Measurements from ENCODE around the gene TROAP.
"Not testable (repeated sequence)": the region's sequence is repeated elsewhere in the genome, so short reads cannot be mapped to it uniquely, and the experiment has no call there.

TROAP gene

GRCh38 chr12:49322708-49323523, at the start of gene TROAP:
TSS of gene TROAP (plus strand) at chr12:49323255. CDS start at chr12:49323609, 354 bp downstream.
- peak; percentile 99 for DNase-seq

- DNase-seq = no peak
Measured at GRCh38 chr12:49273726-49274395, 49.2 kb upstream of the TROAP start.

- DNase-seq = no peak
Measured at GRCh38 chr12:49274396-49275069, 48.5 kb upstream of the TROAP start.

GRCh38 chr12:49276304-49277290, 46.5 kb upstream of the TROAP start:
- DNase-seq = no peak

GRCh38 chr12:49277466-49277865, 45.6 kb upstream of the TROAP start:
- no peak for DNase-seq

- peak; percentile 54 for DNase-seq
Measured at GRCh38 chr12:49279706-49280159, 43.3 kb upstream of the TROAP start.

- not testable (repeated sequence) for DNase-seq
Measured at GRCh38 chr12:49280545-49280944, 42.5 kb upstream of the TROAP start.

DNA sequence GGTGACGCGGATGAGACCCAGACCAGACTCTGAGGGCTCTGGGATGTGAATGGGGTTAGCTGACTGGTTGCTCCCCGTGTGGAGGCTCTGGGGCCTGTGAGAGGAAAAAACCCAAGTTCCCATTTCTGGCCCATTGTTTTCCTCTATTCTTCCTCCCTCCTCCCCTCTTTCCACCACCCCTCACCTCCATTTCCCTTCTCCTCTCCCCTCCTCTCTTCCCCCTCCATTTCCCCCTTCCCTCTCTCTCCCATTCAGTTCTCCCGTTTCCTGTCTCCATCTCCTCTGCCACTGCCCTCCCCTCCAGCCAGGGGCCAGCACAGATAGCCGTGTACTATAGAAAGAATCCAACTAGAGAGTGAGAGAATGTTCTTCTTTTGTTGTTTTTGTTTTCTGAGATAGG, 40.8 kb upstream of the TROAP start:
- DNase-seq = no peak

- DNase-seq = not testable (repeated sequence)
Measured at GRCh38 chr12:49282740-49283375, 40.2 kb upstream of the TROAP start.

DNA sequence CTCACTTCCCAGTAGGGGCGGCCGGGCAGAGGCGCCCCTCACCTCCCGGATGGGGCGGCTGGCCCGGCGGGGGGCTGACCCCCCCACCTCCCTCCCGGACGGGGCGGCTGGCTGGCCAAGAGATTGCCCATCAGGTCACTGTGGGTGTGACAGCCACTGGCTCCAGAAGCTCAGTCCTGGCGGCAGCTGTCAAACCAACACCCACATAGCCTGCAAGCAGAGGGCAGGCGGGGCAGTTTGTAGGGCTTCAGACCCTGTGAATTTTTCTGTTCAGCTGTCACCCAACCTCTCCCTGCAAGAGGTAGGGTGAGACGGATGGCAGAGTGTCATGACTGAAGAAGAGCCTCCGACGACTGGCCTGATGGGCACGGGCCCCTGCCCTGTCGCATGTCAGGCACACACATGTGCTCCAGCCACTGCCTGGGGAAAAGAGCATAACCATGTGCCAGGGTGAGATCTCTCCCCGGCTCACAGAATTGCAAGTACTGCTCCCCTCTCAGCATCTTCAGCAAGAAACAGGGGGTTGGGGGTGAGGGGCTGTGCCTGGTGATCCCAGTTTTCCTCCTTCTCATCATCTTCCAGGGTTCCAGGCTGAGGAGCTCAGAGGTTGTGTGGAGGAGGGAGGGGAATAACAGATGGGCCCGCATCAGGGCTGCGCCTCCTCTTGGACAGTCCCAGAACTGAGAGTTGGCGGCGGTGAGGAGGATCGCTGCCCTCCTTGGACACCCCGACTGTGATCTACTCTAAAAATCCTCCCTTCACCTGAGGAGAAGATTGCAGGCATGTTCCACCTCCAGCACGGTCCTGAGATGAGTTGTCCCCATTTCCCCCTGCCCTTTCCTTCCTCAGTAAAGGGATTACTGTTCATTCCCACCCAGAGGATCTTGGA, 39.3 kb upstream of the TROAP start:
- DNase-seq = no peak

DNA sequence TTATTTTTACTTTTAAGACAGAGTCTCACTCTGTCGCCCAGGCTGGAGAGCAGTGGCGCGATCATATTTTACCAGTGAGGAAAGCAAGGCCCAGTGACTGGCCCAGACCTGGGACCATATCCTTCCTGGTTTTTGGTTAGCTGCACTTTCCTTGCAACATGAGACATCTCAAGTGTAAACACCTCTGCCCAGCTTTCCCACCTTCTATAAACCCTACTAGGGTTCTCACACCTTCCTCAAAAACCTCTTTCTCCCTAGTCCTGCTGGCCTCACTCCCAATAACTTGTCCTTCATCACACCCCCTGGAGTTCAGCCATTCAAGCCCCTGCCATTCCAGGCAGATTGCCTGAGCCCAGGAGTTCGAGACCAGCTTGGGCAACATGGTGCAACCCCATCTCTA, 38.4 kb upstream of the TROAP start:
- DNase-seq = no peak

GRCh38 chr12:49287876-49288275, 35.2 kb upstream of the TROAP start:
- DNase-seq = no peak

DNA sequence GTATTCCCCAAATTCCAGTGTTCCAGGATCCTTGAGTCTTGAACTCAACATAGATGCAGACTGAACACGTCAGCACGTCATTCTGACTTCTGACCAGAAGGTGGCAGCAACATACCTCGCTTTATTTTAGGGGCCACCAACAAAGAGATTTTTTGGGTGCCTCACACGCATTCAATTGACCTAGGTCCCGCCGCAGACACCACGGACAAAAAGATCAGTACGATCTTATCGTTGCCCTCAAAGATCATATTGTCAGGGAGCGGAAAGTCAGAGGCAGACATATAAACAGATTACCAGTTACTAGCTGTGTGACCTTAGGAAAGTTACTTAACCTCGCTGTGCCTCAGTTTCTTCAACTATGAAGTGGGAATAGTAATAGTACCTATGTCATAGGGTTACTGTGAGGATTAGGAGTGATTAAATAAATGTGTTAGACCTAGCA, 34.6 kb upstream of the TROAP start:
- DNase-seq = peak; percentile 70

- no peak for DNase-seq
Measured at GRCh38 chr12:49288922-49289555, 34.0 kb upstream of the TROAP start.

GRCh38 chr12:49292729-49293055, 30.4 kb upstream of the TROAP start:
- DNase-seq = no peak

GRCh38 chr12:49293056-49293956, 29.7 kb upstream of the TROAP start:
- DNase-seq = no peak

DNA sequence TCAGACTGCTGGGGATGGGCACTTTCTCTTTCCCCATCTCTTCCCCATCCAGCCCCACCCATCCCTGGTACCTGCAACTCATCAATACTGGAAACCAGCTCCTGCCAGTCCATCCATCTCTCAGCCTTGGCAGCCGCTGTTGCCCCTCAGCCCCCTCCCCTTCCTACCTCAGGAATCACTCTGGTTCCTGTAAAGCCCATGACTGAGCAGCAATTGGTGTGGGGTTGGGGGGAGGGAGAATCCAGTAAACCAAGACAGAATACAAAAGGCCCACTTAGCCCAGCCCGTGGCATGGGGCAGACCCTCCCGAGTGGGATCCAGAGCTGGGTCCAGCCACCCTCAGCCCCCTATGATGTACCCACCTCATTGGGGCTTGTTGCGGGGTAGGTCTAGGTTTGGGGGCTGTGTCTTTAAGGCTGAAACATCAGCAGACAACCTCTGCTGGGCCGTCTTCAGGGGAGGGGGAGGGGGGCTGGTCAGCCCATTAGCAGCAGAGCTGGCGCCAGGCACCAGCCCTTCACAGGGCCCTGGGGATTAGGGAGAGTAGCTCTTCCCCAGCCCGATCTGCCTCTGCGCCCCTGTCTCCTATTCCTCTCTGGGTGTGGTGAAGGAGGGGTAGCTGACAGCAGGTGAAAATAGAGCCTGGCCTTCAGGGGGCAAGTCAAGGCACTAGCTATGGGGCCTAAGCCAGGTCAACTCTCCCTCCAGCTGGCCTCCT, 28.8 kb upstream of the TROAP start:
- no peak for DNase-seq

- DNase-seq = no peak
Measured at GRCh38 chr12:49294804-49295081, 28.3 kb upstream of the TROAP start.

Data from suppressor macrophage treated with lipopolysaccharide for 4 hours (primary cell).